GM19035 (cell line): ENCODE data around the gene XYLT1.

Experiments
- ATAC-seq: cut with Tn5 transposase; IDR thresholded peaks from one replicate; pipeline ENCODE4 v1.9.1; 2021; ENCODE audit not compliant: unreplicated experiment

Gene XYLT1

GRCh38 chr16:17377360-17378324 lies 93.1 kb downstream of the XYLT1 start:
- no peak for ATAC-seq

GRCh38 chr16:17375461-17376304 lies 95.1 kb downstream of the XYLT1 start:
- ATAC-seq, result no peak

- ATAC-seq, result no peak
Observed at GRCh38 chr16:17374668-17375255, 96.0 kb downstream of the XYLT1 start.

- ATAC-seq, result no peak
Observed at GRCh38 chr16:17373533-17373932, 97.2 kb downstream of the XYLT1 start.

- no peak for ATAC-seq
Observed at GRCh38 chr16:17372386-17372785, 98.4 kb downstream of the XYLT1 start.

- ATAC-seq, result no peak
Observed at GRCh38 chr16:17371299-17371698, 99.5 kb downstream of the XYLT1 start.

- no peak for ATAC-seq
Observed at GRCh38 chr16:17370731-17371285, 100.0 kb downstream of the XYLT1 start.

GRCh38 chr16:17370223-17370707 lies 100.5 kb downstream of the XYLT1 start:
- no peak for ATAC-seq

GRCh38 chr16:17369421-17370222 lies 101.1 kb downstream of the XYLT1 start:
- ATAC-seq, result peak; percentile 87

- no peak for ATAC-seq
Observed at GRCh38 chr16:17368951-17369350, 101.8 kb downstream of the XYLT1 start.

- no peak for ATAC-seq
Observed at GRCh38 chr16:17368446-17368845, 102.3 kb downstream of the XYLT1 start.

GRCh38 chr16:17367923-17368322 lies 102.8 kb downstream of the XYLT1 start:
- no peak for ATAC-seq

GRCh38 chr16:17367036-17367435 lies 103.7 kb downstream of the XYLT1 start:
- no peak for ATAC-seq

- ATAC-seq, result no peak
Observed at GRCh38 chr16:17366299-17366961, 104.3 kb downstream of the XYLT1 start.

- no peak for ATAC-seq
Observed at GRCh38 chr16:17365591-17366298, 105.0 kb downstream of the XYLT1 start.

GRCh38 chr16:17365211-17365541 lies 105.6 kb downstream of the XYLT1 start:
- no peak for ATAC-seq

GRCh38 chr16:17364319-17365210 lies 106.2 kb downstream of the XYLT1 start:
- no peak for ATAC-seq

GRCh38 chr16:17362946-17363345 lies 107.8 kb downstream of the XYLT1 start:
- no peak for ATAC-seq
